Measurements from ENCODE around the gene GRID1. TPM values are rescaled to one million over a fixed set of nuclear protein-coding genes. Genes with fewer than 3 reads are reported as not detected.

GRID1 gene
- total and polyA plus RNA-seq, 10 of the 15 experiments (the other 5 are each of a cell fraction or from before 2014, with no cell fraction given) = 0.04 to 0.62 (median 0.08) TPM; not detected in 5

DNA sequence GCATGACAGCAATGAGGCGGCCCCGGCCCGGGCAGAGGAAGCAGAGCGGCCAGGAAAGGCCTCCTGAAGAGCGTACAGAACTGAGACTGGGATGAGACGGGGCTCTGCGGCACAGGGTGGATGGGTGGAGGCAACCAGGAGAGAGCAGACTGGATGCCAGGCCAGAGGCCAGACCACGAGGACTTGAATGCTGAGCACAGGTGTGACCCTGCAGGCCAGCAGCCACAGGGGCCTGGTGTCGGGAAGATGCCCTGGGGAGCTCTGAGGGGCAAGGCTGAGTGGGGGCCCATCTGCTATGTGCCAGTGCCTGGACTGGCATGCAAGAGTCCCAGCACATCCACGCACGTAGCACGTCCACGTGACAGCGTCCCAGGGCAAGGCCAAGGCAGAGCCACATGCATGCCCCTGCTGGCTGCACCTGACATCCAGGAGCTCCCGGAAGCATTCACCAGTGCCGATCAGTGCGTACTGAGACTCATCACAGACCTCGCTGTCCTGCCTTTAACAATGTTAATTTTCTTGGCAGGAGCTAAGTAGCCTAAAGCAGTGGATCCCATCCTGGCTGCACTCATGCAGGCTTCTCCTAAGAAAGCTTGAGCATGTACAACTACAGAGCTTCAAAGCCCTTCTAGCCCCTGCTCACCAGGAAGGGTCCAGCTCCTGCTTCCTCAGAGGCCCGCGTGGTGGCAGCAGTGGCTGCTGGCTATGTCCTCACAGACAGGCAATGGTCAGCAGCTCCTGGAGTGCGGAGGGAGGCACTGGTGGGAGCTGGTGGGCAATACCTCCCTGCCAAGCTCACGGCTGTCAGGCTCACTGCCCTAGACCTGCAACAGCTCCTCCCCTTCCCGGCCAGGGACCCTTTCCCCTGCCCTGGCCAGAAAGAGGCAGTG, 18.0 kb downstream of the GRID1 start (continued):
- TF ChIP-seq MEF2A (IDR thresholded peaks at IDR 0.05; ENCODE audit: insufficient read depth, low read depth, low read length) = no peak

DNA sequence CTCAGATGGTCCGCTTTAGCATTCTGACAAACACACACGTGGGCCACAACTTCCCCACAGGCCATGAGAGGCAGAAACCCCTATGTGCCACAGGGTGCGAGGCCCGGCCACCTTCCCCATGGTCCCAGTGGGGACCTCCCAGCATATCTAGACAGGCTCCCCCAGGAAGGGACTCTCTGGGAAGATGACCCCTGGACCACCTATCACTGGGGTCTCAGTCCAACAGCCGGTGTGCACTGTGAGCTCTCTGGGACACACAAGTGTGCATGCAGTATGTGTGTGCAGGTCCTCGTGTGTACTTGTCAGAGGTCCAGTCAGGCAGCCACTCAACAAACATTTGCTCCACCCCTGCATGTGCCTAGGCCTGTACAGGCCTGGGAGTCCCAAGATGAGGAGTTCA, 18.7 kb downstream of the GRID1 start:
- Histone ChIP-seq H3K4me2 (ENCODE audit: control insufficient read depth, insufficient read depth) (no peak overlapping the region), H3K79me2 (ENCODE audit: control insufficient read depth, insufficient read depth, low read length) (no peaks in the 10 kb centered on the region), H3K27ac (ENCODE audit: control insufficient read depth, insufficient read depth) (no peak overlapping the region), H3K36me3 (ENCODE audit: control insufficient read depth in 2 of 2, insufficient read depth in 2 of 2, low read length in 1 of 2) (no peaks in the 10 kb centered on the region), H3K4me1 (ENCODE audit: control insufficient read depth, insufficient read depth, low read length) (no peaks in the 10 kb centered on the region), H4K20me1 (ENCODE audit: control insufficient read depth, insufficient read depth) (no peaks in the 10 kb centered on the region), H2AFZ (ENCODE audit: control insufficient read depth, low read depth, low read length) (no peak overlapping the region), H3K4me3 (no peak overlapping the region), H3K9me3 (replicated peaks; ENCODE audit: control insufficient read depth, insufficient read depth, low read length) (no peaks in the 10 kb centered on the region; the same call in 2 of the 3 replicates), H3K9ac (ENCODE audit: control insufficient read depth, insufficient read depth, low read length) (no peak overlapping the region), H3K27me3 (replicated peaks in 1 of 2; ENCODE audit: control insufficient read depth in 2 of 2, insufficient read depth in 2 of 2, low read length in 1 of 2) (peaks cover 0 to 2% of the 10 kb centered on the region in 2 experiments; a peak in 1 of 4 replicates)
- ATAC-seq (no peak), FAIRE-seq (no peak), DNase-seq (ENCODE audit: low read depth, low spot score) (no peak)
- no TSS peak for BruUV-seq (replicated peaks)
- POLR2A ChIA-PET = no interaction called here
- intact Hi-C loops (cut with micrococcal nuclease; ENCODE audit: unreplicated experiment) = no loop called here
- in situ Hi-C loops (cut with MboI) = no loop called here
- SMC1A ChIA-PET (ENCODE audit: uncharacterized antibody, unreplicated experiment) = no interaction called here
- RAD21 ChIA-PET (ENCODE audit: unreplicated experiment) = no interaction called here
- 16% methylated on average over 6 of the region's 6 CpGs for WGBS (ENCODE audit: insufficient coverage, insufficient replicate concordance, low lambda C conversion rate, missing lambda C conversion rate)
- CTCF ChIA-PET = interaction anchor here (1.2 kb wide), 1 partner anchor 56 kb away, joined by 4 read pairs; no protein-coding TSS in a partner anchor
- TF ChIP-seq CEBPB (IDR thresholded peaks at IDR 0.05; ENCODE audit: borderline replicate concordance in 1 of 2, low read depth in 2 of 2, low read length in 2 of 2) (no peak), HDGF (IDR thresholded peaks at IDR 0.05) (no peak), BRCA1 (IDR thresholded peaks at IDR 0.05; ENCODE audit: low read depth, low read length) (no peak), RCOR1 (conservative IDR thresholded peaks at IDR 0.05; ENCODE audit: low read depth, low read length) (no peak), ZZZ3 (IDR thresholded peaks at IDR 0.05; ENCODE audit: control insufficient read depth, insufficient read length, low read depth) (no peak), NR2F1 (conservative IDR thresholded peaks at IDR 0.05) (no peak)
